ENCODE measurements around the gene IL1RAP.
A peak's percentile ranks its signal among the peaks of the same experiment; 100 is the strongest.
"Not testable (repeated sequence)": the region's sequence is repeated elsewhere in the genome, so short reads cannot be mapped to it uniquely, and the experiment has no call there.

IL1RAP gene

DNA sequence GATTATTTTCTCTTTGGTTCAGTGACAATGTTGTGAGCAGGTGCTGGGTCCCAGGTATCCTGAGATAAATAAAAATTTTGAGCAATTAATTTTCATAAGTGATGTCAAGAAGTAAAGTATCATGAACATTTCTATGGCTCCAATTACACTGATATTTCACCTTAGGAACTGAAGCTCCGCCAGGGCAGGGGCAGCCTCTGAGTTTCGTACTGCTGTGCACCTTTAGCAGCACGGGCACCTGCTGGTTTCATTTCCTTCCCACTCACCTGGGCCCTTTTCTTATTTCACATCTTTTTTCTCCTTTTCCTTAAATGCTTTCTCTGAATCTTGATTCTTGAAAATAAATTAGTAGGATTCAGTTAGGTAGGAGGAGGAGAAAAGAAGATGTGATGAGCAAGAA is 1.2 kb upstream of the IL1RAP start:
- no peak for DNase-seq (ENCODE audit: low read depth)
- TF ChIP-seq CTCF (IDR thresholded peaks at IDR 0.05; ENCODE audit: low read depth, low read length, missing control alignments), result no peak
- H3K4me3 ChIP-seq (ENCODE audit: low read depth, low read length), result no peak overlapping the region

DNA sequence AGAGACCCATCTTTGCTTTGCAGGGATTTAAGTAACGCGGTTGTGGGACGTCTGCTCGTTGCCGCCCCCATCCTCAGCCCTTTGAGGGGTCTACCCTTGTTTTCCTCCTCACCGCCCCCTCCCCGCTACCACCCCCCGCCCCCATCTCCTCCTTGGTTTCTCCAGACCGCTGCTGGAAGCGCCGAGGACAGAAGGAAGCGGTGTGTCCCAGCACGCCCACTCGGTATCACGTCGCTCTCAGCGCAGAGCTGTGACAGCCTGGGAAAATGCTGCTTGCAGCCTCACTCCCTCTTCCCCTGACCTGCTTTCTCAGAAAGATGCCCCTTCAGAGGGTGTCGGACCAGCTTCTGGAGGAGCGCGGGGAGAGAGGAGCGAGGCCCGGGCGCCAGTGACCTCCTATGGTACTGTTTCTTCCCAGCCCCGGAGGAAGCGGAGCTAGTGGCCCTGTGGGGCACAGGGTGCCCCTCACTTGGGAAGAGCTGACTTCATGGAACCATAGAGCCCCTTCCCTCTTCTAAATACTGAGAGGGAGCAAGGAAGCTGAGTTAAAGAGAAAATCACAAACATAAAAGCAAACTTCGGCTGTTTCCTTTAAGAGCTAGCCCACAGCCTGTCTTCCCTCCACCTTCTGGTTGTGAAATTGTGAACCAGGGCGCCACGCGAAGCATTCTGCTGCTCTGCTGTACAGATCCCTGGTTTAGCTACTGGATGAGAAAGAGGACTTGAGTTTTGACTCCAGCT is 698 bp downstream of the IL1RAP start:
- TF ChIP-seq CTCF (IDR thresholded peaks at IDR 0.05; ENCODE audit: low read depth, low read length, missing control alignments), result no peak
- DNase-seq (ENCODE audit: low read depth), result no peak
- peak overlapping the region; percentile 78 for H3K4me3 ChIP-seq (ENCODE audit: low read depth, low read length)

- no peak for DNase-seq (ENCODE audit: low read depth)
- TF ChIP-seq CTCF (IDR thresholded peaks at IDR 0.05; ENCODE audit: low read depth, low read length, missing control alignments), result no peak
- no peak overlapping the region for H3K4me3 ChIP-seq (ENCODE audit: low read depth, low read length)
These were observed 2.5 kb downstream of the IL1RAP start for GRCh38 chr3:190516416-190516815.

DNA sequence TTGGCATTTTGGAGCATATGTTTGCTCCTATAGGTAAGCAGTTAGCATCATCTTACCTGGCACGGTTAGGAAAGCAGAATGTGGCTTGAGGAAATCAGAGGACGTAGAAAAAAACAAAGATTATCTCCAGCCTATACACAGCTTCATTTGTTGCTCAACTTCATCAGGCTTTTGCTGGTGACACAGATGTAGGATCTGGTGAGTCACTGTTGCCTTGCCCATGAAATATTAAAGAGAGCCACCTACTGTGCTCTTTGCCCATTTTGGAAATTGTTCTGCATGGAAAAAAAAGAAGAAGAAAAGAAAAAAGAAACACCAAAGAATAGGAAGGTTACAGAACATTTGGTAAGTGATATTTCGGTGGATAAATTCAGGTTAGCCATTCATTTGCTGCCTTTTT is 3.8 kb downstream of the IL1RAP start:
- no peak for DNase-seq (ENCODE audit: low read depth)

GRCh38 chr3:190518531-190518930 is 4.6 kb downstream of the IL1RAP start:
- not testable (repeated sequence) for H3K4me3 ChIP-seq (ENCODE audit: low read depth, low read length); DNase-seq (ENCODE audit: low read depth)

More for the DNA sequence above, 3.8 kb downstream of the IL1RAP start:
- no peak overlapping the region for H3K4me3 ChIP-seq (ENCODE audit: low read depth, low read length)
- no peak for TF ChIP-seq CTCF (IDR thresholded peaks at IDR 0.05; ENCODE audit: low read depth, low read length, missing control alignments)

- H3K4me3 ChIP-seq (ENCODE audit: low read depth, low read length), result no peak overlapping the region
- DNase-seq (ENCODE audit: low read depth), result no peak
- no peak for TF ChIP-seq CTCF (IDR thresholded peaks at IDR 0.05; ENCODE audit: low read depth, low read length, missing control alignments)
These were observed 6.0 kb downstream of the IL1RAP start for GRCh38 chr3:190519886-190520285.

DNA sequence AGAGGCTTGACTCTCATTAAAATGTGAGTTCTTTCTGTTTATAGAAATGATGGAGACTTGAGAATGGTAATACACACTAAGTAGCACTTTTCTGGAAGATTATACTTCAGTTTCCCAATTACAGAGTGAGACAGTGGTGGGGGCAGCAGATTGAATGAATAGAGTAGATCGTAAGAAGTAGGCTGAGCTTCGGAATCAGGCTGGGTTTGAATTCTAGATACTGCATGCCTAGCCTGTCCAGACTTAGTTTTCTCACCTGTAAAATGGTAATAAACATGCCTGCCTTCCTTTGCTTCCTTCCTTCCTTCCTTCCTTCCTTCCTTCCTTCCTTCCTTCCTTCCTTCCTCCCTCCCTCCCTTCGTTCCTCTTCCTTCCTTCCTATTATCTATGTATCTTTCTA is 8.1 kb downstream of the IL1RAP start:
- no peak for TF ChIP-seq CTCF (IDR thresholded peaks at IDR 0.05; ENCODE audit: low read depth, low read length, missing control alignments)
- DNase-seq (ENCODE audit: low read depth), result no peak
- no peak overlapping the region for H3K4me3 ChIP-seq (ENCODE audit: low read depth, low read length)

All from GM12864 (cell line).